Stimulated activated CD4-positive, alpha-beta T cell treated with anti-CD3 and anti-CD28 coated beads, Interleukin-1b, Interleukin-23, amount 100 ng/mL, for 1 hour (primary cell): ENCODE results near the gene P2RY1.
"Not testable (repeated sequence)": the region's sequence is repeated elsewhere in the genome, so short reads cannot be mapped to it uniquely, and the experiment has no call there.

ENCODE experiments used
- DNase-seq, 2 donors: peaks; one replicate each; pipeline ENCODE4 v3.0.0-alpha.2; 2020; ENCODE audit warnings: low read depth in 2 of 2

The P2RY1 gene

DNA sequence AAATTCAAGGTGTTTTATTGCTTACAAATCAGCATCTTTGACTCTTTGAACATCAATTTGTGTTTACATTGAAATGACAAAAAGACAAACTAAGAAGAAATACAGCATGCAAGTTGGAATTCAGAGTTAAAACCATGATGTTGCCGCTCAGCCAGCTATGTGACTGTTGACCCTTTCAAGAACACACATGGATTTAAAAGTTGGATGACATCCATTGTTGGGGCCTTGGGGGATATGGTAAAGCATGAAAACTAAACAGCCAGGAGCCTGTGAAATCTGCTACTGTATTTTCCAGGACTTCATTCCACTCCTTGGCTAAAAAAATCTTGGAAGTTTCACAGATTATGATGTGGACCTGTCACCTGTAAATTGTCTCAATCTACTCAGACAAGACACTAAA, 4.6 kb downstream of the P2RY1 start:
- DNase-seq: no peak

DNA sequence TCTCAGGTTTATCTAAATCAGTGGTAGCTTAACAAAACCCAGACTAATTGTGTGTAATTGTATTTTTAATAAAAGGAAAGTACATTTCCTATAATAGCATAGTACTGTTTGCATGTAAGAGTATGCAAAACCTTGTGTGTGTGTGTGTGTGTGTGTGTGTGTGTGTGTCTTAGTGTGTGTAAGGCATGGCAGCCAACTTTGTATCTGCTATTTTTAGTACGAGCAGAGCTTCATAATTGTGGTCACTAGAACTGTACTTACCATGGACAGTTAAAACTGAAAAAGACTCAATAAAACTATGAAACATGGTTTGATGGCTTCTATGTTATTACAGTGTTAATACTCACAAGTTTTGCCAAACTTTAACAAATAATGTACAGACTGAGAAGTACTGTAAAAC, 6.2 kb downstream of the P2RY1 start:
- DNase-seq: no peak

DNA sequence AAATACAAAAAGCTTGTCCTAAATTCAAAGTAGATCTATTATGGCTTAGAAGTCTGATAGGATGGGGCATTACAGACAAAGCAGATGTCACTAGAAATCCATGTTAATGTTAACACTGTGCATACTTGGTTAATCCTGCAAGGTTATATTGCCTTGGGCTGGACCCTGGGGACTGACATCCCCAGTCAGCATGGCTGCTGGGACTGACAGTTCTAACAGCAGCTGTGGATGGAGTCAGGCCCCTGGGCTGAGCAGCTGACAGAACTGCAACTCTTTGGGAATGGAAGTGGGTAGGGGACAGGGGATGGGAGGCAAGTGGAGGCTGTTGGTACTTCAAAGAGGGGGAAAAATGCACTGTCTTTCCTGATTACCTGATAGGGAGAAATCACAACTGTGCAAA, 7.5 kb downstream of the P2RY1 start:
- no peak for DNase-seq

DNA sequence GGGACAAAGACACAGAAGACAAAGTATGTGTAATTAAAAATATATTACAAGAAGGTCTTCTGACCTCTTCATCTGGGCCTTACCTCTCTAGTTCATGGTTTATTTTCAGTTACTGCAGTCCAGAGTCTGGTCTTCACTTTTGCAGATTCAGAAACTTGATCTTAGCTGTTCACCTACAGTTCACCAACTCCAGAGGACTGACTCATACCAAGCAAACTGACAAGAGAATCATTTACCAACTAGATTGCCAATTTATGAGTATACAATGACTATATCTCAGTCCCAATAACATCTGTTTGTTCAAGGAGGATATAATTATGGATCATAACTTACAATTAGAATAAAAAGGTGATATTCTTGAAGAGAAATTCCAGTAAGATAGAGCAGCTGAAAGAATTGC, 9.0 kb downstream of the P2RY1 start:
- no peak for DNase-seq

DNA sequence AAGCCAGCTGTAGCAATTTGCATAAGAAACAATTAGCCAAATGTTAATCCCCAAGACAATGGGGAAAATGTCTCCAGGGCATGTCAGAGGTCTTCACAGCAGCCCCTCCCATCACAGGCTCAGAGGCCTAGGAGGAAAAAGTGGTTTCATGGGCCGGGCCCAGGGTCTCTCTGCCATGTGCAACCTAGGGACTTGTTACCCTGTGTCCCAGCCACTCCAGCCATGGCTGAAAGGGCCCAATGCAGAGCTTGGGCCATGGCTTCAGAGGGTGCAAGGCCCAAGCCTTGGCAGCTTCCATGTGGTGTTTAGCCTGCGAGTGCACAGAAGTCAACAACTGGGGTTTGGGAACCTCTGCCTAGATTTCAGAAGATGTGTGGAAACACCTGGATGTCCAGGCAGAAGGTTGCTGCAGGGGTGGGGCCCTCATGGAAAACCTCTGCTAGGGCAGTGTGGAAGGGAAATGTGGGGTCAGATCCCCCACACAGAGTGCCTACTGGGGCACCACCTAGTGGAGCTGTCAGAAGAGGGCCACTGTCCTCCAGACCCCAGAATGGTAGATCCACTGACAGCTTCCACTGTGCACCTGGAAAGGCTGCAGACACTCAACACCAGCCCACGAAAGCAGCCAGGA, 11.8 kb downstream of the P2RY1 start:
- DNase-seq: not testable (repeated sequence)

DNA sequence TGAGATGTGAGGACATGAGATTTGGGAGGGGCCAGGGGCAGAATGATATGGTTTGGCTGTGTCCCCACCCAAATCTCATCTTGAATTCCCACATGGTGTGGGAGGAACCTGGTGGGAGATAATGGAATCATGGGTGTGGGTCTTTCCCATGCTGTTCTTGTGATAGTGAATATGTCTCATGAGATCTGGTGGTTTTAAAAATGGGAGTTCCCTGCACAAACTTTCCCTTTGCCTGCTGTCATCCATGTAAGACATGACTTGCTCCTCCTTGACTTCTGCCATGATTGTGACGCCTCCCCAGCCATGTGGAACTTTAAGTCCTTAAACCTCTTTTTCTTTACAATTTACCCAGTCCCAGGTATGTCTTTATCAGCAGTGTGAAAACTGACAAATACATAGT, 12.7 kb downstream of the P2RY1 start:
- DNase-seq: not testable (repeated sequence)

DNA sequence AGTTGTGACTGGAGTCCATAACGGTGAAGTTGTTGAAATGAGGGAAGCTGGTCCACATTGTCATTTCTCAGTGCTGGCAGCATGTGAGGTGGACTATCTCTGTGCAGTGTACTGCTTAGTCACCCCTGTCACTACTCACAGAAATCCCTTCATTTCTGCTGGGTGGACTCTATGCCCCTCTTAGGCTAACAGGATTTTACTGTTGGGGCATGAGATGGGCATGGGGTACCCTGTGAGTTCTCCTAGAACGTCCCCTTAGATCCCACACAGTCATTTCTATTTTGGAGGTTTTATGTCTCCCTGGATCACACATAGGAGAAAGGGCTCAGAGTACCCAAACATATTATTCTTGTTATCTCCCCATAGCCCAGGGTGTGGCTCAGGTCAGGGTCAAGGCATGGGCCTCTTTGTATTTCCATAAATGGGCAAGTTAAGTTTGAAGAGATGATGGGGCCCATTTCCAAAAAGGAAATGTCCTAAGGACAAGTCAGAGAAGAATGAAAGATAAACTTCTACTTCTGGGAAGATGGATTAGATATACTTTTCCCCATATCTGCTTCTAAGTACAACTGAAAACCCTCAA, 15.2 kb downstream of the P2RY1 start:
- no peak for DNase-seq

DNA sequence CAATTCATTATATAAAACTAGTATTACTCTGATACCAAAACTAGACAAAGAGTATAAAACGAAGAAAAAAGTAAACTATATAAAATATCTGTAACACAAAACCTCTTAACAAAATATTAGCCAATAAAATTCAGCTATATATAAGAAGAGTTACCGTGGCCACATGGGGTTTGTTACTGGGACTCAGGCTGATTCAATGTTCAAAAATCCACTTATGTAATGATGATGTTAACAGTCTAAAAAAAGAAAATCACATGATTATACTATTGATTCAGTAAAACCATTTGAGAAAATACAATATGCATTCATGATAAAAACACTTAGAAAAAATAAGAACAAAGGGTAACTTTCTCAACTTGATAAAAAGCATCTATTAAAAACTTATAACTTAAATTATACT, 18.3 kb downstream of the P2RY1 start:
- no peak for DNase-seq

DNA sequence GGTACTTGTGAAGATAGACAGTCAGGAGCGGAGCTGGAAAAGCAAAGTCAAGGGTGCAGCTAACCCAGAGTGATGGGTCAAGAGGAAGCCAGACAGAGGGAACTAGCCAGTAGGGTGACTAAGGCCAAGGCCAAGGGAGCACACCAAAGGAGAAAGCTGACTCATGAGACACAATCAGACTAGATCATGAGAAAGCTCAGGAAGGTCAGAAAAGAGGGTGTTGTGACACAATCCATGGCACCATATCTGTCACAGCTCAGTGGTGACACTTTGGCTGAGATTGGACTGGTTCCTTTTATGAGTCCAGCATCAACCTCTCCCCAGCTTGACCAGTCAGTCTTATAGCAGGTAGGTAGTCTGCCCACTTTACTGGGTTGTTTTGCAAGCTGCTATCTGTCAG, 22.2 kb downstream of the P2RY1 start:
- no peak for DNase-seq

DNA sequence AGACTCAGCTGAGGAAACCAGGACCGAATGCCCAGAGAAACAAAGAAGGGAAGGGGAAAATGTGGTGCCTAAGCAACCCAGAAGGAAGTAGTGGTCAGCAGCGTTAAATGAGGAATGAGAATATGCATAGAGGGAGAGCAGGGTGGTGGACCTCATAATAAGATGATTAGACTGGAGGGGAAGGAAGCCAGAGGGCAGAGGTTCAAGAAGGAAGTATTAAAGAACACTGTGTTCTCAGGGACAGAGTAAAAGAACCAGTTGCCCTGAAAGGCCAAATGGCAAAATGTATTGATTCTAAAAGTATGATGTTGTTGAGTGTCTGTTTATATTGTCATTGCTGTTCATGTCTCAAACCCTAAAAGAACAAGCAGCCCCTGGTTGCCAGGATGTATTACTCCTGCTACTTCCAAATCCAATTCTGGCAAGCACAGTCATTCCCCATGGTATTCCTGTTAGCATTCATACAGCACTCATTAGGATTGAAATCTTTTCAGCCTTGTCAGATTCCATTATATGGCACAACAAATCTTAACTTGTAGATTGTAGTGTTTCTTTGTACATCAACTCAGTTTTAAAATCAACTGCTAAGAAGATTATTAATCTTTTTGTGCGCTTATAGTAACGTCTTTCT, 23.4 kb downstream of the P2RY1 start:
- no peak for DNase-seq

DNA sequence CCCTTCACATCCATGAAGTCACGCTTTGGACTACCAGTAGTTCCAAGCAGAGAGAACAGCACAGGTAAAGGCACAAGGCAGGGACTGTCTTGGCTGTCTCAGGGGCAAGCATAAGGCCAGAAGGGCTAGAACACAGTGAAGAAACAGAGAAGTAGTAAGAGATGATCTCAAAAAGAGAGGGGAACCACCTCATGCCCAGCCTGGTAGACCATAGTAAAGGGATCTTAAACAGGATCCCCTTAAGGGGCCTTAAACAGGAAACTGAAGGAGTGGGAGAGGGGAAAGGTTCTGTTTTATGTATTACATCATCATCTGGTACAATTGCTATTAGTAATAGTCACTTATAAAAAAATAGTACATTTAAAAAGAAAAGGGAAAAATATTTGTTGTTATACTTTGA, 25.8 kb downstream of the P2RY1 start:
- DNase-seq: no peak

DNA sequence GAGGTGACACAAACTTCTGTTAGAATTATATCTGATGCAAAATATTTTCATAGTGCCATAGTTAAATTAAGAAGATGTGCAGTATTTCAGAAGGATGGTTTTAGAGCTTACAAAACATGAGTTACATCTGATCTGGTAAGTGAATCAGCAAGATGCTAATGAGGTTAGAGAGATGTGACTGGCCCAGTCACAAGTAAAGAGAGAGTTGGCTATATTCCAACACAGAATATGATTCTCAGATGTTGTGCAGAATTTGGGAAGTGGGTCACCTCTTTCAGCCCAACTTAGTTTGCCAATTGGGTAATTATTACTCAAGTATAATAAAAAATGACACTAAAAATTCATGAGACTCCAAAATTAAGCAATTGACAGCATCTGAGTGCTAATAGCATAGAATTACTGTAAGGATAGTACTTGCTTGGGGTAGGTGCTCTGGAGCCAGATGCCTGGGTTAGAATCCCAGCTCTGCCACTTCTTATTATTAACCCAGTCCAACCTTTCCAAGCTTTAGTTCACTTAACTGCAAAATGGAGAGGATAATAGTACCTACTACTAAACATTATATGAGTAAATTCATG, 30.8 kb downstream of the P2RY1 start:
- DNase-seq: no peak

DNA sequence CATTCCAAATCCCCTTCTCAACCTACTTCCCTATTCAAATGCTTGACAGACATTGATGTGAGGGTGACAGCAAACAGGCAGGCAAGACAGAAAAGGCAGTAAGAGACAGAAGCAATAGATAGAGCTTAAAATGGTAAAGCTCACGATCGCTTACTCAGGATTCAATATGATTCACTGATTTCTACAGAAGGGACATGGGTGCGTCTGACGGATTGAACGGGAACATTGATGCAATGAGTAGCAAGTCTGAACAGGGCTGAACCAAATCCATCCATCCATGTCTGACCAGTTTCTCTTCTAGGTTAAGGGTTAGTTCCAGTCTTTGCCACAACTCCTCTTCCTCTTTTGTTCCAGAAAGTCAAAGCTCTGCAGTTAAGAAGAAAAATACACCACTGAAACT, 35.1 kb downstream of the P2RY1 start:
- DNase-seq: no peak

DNA sequence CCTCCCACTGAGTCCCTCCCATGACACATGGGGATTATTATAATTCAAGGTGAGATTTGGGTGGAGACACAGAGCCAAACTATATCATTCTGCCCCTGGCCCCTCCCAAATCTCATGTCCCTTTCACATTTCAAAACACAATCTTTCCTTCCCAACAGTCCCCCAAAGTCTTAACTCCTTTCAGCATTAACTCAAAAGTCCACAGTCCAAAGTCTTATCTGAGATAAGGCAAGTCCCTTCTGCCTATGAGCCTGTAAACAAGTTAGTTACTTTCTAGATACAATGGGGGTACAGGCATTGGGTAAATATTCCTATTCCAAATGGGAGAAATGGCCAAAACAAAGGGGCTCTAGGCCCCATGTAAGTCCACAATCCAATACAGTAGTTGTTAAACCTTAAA, 38.4 kb downstream of the P2RY1 start:
- not testable (repeated sequence) for DNase-seq

DNA sequence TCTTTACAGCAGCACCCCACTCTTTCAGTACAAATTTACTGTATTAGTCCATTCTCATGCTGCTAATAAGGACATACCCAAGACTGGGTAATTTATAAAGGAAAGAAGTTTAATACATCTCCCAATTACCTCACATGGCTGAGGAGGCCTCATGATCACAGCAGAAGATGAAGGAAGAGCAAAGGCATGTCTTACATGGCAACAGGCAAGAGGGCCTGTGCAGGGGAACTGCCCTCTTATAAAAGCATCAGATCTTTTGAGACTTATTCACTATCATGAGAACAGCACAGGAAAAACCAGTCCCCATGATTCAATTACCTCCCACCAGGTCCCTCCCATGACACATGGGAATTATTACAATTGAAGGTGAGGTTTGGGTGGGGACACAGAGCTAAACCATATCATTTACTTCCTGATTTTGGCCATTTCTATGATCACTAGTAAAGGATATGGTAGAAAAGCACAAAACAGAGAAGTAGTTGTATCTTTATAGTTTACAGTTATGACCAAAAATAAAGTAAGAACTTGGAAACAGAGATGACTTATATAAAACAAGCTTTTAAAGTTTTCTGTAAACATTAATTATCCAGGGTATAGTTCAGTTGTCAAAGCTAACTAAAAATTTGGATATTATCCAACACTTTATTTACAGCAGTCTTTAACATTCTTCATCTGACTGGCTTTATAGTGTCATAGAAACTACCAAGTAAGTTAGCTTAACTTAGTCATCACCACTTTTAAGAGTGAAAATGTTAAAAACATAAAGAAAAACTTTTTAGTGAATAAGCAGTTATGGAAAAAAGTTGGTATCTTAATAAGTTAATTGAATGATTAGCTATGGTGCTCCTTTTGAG, 40.2 kb downstream of the P2RY1 start:
- DNase-seq: no peak

DNA sequence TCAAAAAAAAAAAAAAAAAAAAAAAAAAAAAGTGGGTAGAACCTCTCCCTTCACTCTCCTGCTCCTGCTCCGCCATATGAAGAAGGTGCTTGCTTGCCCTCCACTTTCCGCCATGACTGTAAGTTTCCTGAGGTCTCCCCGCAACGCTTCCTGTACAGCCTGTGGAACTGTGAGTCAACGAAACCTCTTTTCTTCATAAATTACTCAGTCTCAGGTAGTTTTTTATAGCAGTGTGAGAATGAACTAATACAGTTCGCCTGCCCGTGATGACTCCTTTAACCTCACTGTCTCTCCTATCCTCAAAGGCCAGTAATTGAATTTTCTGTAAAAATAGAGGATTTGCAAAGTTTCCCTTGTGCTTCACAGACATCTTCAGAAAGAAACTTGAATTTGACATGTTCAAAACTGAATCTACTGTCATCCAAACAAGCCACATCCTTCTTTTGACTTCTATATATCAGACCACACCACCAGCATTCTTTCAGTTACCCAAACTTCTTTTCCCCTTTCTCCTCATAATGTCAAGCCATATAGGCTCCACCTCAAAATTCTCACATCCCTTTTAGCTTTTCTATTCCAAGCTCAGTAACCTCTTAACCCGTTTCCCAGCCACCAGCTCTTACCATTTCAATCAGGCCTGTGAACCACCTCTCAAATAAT, 44.3 kb downstream of the P2RY1 start:
- DNase-seq: no peak

DNA sequence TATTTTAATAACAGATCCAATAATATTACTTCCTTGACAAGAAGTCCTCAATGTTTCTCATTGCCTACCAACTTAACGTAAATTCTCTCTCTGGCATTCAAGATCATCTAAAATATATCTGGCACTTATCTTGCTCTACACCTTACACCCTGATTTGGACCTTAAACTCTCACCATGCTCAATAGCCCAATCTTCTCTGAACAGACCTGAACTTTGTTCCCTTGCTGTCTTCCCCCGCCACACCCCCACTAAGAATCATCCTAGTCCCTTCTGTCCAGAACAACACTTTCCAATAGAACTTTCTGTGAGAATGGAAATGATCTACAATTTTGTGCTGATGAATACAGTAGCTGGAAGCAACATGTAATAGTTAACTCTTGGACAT, 44.9 kb downstream of the P2RY1 start:
- DNase-seq: no peak

DNA sequence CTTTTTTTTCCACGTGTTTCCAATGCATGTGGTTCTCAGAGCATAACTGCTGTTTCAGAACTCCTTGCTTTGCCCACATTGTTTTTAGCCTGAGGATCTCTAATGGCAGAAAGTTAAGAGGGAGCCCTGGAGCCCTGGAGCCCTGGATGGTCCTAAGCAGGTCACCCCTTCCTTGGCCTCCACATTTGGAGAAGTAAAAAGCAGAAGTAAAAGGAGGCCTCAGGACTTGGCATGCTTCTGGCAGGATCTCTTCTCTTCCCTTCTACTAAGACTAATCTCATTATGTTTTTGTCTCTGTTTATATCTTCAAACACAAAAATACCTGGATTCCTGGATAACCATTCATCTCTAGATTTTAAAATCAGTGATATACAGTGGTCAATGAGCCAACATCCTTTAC, 50.1 kb downstream of the P2RY1 start:
- DNase-seq: no peak
